Nephron progenitor cell (in vitro differentiated cells): ENCODE data around the gene MTRR.

Experiments
- DNase-seq: peaks from one replicate; pipeline ENCODE4 v3.0.0; 2021
- H3K27ac Mint-ChIP-seq: 2 replicates; pipeline ENCODE4 v1.8.0; 2021; ENCODE audit warnings: mild to moderate bottlenecking, moderate library complexity, mixed read lengths
- H3K27me3 Mint-ChIP-seq: 2 replicates; pipeline ENCODE4 v1.8.0; 2021; ENCODE audit warnings: mild to moderate bottlenecking, low read depth, mixed read lengths; ENCODE audit not compliant: poor library complexity
- H3K36me3 Mint-ChIP-seq: 2 replicates; pipeline ENCODE4 v1.8.0; 2021; ENCODE audit warnings: low read depth, mixed read lengths
- H3K4me1 Mint-ChIP-seq: 2 replicates; pipeline ENCODE4 v1.8.0; 2021; ENCODE audit warnings: mixed read lengths
- H3K4me3 Mint-ChIP-seq: 2 replicates; pipeline ENCODE4 v1.8.0; 2021; ENCODE audit warnings: mild to moderate bottlenecking, moderate library complexity, mixed read lengths
- H3K9me3 Mint-ChIP-seq: 2 replicates; pipeline ENCODE4 v1.8.0; 2021; ENCODE audit warnings: mild to moderate bottlenecking, moderate library complexity, mixed read lengths
- TF ChIP-seq, protein P1 (sequence below): fragments of 200-600 bp; sonication (generic); IDR thresholded peaks from 2 replicates; pipeline ENCODE4 v1.5.0; 2021; ENCODE audit warnings: antibody characterized with exemption

MTRR gene

DNA sequence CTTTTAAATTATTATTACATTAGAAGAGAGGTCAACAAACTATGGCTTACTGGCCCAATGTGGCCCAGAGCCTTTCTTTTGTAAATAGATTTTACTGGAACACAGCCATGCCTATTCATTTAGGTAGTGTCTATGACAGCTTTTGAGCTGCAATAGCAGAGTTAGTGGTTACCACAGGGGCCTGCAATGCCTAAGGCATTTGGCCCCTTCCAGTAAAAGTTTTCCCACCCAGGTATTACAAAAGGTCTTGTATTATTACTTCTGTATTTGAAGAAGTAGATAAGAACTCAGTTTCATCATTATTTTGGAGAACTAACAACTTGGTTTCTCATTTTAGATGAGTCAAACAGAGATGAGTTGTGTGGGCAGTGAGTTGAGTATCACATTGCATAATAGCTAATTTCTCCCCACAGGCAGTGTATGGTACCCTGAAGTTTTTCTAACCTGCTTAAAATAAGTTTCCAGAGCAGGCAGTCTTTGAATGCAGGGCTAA is 9.5 kb downstream of the MTRR start:
- H3K36me3 Mint-ChIP-seq = peaks cover 55% of the 10 kb centered on the region
- no peak overlapping the region for H3K27ac Mint-ChIP-seq

DNA sequence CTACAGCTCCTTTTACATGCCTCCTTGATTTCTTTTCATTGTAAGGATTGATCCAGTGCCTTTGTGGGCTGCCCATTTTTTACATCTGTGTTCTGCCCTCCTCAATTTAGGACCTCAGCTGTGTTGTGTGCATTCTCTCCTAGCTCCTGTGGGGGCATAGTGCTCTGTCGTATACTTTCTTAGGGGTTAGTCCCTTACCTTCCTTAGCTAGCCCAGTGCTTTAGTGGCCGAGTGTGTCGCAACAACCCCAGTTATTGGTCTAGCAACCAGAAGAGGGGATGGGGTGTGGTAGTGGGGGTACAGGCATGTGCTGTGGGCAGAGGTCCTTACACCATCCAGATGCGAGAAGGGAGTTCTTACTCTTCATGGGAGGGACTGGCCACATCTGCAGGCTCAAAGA is 12.1 kb downstream of the MTRR start:
- H3K9me3 Mint-ChIP-seq = no peaks in the 10 kb centered on the region
- H3K36me3 Mint-ChIP-seq = peaks cover 57% of the 10 kb centered on the region
- no peak overlapping the region for H3K4me3 Mint-ChIP-seq
- H3K27me3 Mint-ChIP-seq = no peaks in the 10 kb centered on the region
- H3K27ac Mint-ChIP-seq = peak overlapping the region; percentile 32
- no peaks in the 10 kb centered on the region for H3K4me1 Mint-ChIP-seq
- TF ChIP-seq, protein P1, sequence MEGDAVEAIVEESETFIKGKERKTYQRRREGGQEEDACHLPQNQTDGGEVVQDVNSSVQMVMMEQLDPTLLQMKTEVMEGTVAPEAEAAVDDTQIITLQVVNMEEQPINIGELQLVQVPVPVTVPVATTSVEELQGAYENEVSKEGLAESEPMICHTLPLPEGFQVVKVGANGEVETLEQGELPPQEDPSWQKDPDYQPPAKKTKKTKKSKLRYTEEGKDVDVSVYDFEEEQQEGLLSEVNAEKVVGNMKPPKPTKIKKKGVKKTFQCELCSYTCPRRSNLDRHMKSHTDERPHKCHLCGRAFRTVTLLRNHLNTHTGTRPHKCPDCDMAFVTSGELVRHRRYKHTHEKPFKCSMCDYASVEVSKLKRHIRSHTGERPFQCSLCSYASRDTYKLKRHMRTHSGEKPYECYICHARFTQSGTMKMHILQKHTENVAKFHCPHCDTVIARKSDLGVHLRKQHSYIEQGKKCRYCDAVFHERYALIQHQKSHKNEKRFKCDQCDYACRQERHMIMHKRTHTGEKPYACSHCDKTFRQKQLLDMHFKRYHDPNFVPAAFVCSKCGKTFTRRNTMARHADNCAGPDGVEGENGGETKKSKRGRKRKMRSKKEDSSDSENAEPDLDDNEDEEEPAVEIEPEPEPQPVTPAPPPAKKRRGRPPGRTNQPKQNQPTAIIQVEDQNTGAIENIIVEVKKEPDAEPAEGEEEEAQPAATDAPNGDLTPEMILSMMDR = no peak
- DNase-seq = no peak

More for the DNA sequence above, 9.5 kb downstream of the MTRR start:
- Mint-ChIP-seq H3K27me3 (no peaks in the 10 kb centered on the region), H3K4me1 (no peaks in the 10 kb centered on the region), H3K4me3 (no peak overlapping the region), H3K9me3 (no peaks in the 10 kb centered on the region)
- DNase-seq = no peak
- TF ChIP-seq, protein P1 = no peak

DNA sequence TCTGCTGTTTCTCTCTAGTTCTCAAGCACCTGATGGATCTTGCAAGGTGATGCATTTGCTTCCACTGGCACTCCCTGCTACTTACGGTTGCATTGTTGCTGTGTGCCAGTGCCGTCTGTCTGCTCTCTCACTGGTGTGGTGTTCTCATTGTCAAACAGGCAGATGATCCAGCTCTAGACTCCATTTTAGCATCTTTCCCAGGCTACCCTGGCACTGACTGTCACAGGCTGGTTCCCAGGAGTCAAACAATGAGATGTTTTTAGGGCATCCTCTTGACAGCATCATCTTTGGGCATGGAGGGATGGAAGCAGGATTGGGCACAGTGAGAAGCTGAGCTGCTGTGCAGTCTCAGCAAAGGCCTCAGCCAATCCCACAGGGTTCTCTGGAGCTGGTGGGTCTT is 12.9 kb downstream of the MTRR start:
- H3K27me3 Mint-ChIP-seq = no peaks in the 10 kb centered on the region
- no peaks in the 10 kb centered on the region for H3K9me3 Mint-ChIP-seq
- no peak for DNase-seq
- no peak overlapping the region for H3K4me3 Mint-ChIP-seq
- TF ChIP-seq, protein P1 = no peak
- no peak overlapping the region for H3K27ac Mint-ChIP-seq
- H3K4me1 Mint-ChIP-seq = no peaks in the 10 kb centered on the region
- H3K36me3 Mint-ChIP-seq = peaks cover 59% of the 10 kb centered on the region

DNA sequence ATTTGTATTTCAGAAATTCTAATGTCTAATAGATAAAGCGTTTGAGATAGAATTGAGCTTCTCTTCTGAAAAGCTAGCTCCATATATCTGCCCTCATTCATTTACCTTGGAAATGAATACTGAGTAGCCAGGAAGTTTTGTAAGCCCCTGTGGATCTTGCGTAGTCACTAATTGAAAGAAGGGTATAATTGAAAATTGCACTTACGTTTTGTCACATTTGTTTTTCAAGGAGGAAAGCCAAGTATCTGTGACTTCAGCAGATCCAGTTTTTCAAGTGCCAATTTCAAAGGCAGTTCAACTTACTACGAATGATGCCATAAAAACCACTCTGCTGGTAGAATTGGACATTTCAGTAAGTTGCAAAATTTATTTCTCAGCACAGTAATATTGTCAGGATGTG is 14.0 kb downstream of the MTRR start:
- TF ChIP-seq, protein P1 = no peak
- peaks cover 59% of the 10 kb centered on the region for H3K36me3 Mint-ChIP-seq

DNA sequence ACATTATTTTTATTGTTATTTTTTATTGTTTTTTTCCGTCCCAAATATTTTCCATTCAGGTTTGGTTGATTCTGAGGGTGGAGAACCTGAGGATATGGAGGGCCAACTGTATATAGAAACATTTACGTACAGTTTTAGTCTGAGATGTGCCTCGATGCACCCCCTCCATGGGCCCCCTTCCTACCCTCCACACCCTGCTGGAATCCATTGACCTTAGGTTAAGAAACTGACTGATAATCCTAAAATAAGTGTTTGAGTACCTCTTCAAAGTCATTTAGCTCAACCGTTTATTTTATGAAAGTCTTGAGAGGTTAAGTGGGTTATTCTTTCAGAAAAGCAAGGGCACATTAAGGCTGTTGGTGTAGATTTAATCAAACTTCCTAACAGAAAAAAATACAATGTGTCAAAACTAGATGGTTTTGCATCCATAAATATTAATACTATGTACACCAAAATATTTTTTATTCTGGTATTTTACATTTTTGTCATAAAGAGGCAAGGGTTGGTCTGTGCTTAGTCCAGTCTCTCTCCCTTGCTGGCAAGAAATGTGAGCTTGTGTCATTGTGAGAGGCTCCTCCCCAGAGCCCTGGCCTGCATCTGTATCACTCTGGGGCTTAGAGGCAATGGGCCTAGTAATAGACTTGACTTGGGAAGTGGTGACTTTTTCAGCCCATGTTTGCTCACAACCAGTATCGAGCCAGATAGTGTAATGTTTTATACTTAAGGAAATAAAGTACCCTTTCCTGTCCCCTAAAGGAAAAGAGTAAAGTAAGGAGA is 15.7 kb downstream of the MTRR start:
- no peak for DNase-seq
- Mint-ChIP-seq H3K4me1 (no peaks in the 10 kb centered on the region), H3K36me3 (peaks cover 65% of the 10 kb centered on the region), H3K9me3 (no peaks in the 10 kb centered on the region), H3K27me3 (no peaks in the 10 kb centered on the region), H3K4me3 (no peak overlapping the region), H3K27ac (no peak overlapping the region)
- TF ChIP-seq, protein P1 = no peak

More for the DNA sequence above, 14.0 kb downstream of the MTRR start:
- H3K4me1 Mint-ChIP-seq = no peaks in the 10 kb centered on the region
- no peaks in the 10 kb centered on the region for H3K9me3 Mint-ChIP-seq
- no peak overlapping the region for H3K4me3 Mint-ChIP-seq
- H3K27ac Mint-ChIP-seq = no peak overlapping the region
- DNase-seq = no peak
- no peaks in the 10 kb centered on the region for H3K27me3 Mint-ChIP-seq
